Endothelial cell (in vitro differentiated cells): ENCODE measurements around the gene DHRS1. TPM values are rescaled to one million over a fixed set of nuclear protein-coding genes. Genes with fewer than 3 reads are reported as not detected.
A peak's percentile ranks its signal among the peaks of the same experiment; 100 is the strongest.

Experiments used
- DNase-seq: peaks from one replicate; pipeline ENCODE4 v3.0.0; 2021; ENCODE audit warnings: low spot score
- H3K27ac Mint-ChIP-seq: one replicate; pipeline ENCODE4 v1.8.0; 2021; ENCODE audit warnings: mixed read lengths, inconsistent platforms; ENCODE audit not compliant: unreplicated experiment
- H3K27me3 Mint-ChIP-seq: one replicate; pipeline ENCODE4 v1.8.0; 2021; ENCODE audit warnings: mild to moderate bottlenecking, moderate library complexity, mixed read lengths, inconsistent platforms; ENCODE audit not compliant: unreplicated experiment
- H3K36me3 Mint-ChIP-seq: one replicate; pipeline ENCODE4 v1.8.0; 2021; ENCODE audit warnings: mild to moderate bottlenecking, low read depth, mixed read lengths, inconsistent platforms; ENCODE audit not compliant: unreplicated experiment
- H3K4me1 Mint-ChIP-seq: one replicate; pipeline ENCODE4 v1.8.0; 2021; ENCODE audit warnings: mild to moderate bottlenecking, mixed read lengths, inconsistent platforms; ENCODE audit not compliant: unreplicated experiment
- H3K4me3 Mint-ChIP-seq: one replicate; pipeline ENCODE4 v1.8.0; 2021; ENCODE audit warnings: mild to moderate bottlenecking, mixed read lengths, inconsistent platforms; ENCODE audit not compliant: unreplicated experiment
- H3K9me3 Mint-ChIP-seq: one replicate; pipeline ENCODE4 v1.8.0; 2021; ENCODE audit warnings: mixed read lengths, inconsistent platforms; ENCODE audit not compliant: unreplicated experiment
- total RNA-seq: library from RNA; stranded (reverse); fragmentation: NEBNext Ultra II Directional; extraction: Animal tissue kit (Norgen Biotek cat#: 25700); gene quantifications from one replicate; pipeline ENCODE4 v1.2.1, GENCODE V29; 2021; ENCODE audit not compliant: unreplicated experiment
- TF ChIP-seq, protein P1 (sequence below): fragments of 200-600 bp; sonication (generic); IDR thresholded peaks from one replicate; pipeline ENCODE4 v1.5.0; 2021; ENCODE audit warnings: antibody characterized with exemption; ENCODE audit not compliant: unreplicated experiment

DHRS1 gene
- total RNA-seq, 1 donor from 2014 or later: 17.7 TPM

DNA sequence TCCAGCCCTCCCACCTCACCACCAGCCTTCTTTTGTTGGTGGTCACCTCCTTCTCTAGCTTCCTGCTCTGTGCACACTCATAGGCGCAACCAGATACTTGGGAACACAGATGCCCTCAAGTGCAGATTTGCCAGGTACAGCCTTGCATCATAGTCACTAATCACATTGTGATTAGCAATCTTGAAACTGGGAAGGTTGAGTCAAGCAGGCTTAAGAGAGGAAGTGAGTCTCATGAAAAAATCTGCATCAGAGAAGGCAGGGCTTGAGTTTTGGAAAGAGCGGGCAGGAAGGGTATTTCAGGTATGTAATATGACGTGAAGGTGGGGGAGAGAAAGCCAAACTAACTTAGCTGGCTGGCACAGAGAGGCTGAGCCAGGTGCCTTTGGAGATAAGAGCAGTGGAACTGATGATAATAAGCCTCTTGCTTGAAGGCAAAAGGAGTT is 25.5 kb downstream of the DHRS1 start:
- Mint-ChIP-seq H3K27ac (no peak overlapping the region), H3K4me1 (peaks cover 17% of the 10 kb centered on the region), H3K9me3 (no peaks in the 10 kb centered on the region), H3K36me3 (peaks cover 8% of the 10 kb centered on the region), H3K4me3 (no peak overlapping the region), H3K27me3 (peaks cover 10% of the 10 kb centered on the region)
- no peak for DNase-seq
- TF ChIP-seq, protein P1, sequence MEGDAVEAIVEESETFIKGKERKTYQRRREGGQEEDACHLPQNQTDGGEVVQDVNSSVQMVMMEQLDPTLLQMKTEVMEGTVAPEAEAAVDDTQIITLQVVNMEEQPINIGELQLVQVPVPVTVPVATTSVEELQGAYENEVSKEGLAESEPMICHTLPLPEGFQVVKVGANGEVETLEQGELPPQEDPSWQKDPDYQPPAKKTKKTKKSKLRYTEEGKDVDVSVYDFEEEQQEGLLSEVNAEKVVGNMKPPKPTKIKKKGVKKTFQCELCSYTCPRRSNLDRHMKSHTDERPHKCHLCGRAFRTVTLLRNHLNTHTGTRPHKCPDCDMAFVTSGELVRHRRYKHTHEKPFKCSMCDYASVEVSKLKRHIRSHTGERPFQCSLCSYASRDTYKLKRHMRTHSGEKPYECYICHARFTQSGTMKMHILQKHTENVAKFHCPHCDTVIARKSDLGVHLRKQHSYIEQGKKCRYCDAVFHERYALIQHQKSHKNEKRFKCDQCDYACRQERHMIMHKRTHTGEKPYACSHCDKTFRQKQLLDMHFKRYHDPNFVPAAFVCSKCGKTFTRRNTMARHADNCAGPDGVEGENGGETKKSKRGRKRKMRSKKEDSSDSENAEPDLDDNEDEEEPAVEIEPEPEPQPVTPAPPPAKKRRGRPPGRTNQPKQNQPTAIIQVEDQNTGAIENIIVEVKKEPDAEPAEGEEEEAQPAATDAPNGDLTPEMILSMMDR: no peak

DNA sequence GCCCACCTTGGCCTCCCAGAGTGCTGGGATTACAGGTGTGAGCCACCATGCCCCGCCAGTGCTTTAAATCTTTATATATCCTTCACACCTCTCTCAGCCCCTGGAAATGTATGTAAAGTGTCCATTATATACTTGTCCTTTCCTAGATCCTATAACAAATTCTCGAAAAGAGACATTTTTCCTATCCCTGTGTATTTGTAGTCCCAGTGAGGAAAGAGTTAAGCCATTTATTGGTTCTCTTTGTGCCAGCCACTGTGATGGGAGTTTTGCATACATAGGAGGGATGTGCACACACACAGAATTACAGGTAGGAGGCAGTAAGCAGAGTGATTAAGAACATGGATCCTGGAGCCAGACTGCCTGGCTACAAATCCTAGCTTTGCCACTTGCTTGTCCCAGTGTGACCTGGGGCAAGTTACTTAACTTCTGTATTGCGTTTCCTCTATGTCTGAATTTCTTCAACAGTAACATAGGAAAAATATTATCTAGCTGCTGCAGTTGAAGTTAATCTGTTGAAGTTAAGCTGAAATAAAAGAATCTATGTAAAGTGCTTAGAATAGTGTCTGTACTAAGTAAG is 26.1 kb downstream of the DHRS1 start:
- H3K4me3 Mint-ChIP-seq: no peak overlapping the region
- TF ChIP-seq, protein P1: no peak
- peaks cover 10% of the 10 kb centered on the region for H3K27me3 Mint-ChIP-seq
- DNase-seq: no peak
- H3K27ac Mint-ChIP-seq: no peak overlapping the region
- no peaks in the 10 kb centered on the region for H3K9me3 Mint-ChIP-seq
- H3K4me1 Mint-ChIP-seq: peaks cover 17% of the 10 kb centered on the region
- peaks cover 8% of the 10 kb centered on the region for H3K36me3 Mint-ChIP-seq

DNA sequence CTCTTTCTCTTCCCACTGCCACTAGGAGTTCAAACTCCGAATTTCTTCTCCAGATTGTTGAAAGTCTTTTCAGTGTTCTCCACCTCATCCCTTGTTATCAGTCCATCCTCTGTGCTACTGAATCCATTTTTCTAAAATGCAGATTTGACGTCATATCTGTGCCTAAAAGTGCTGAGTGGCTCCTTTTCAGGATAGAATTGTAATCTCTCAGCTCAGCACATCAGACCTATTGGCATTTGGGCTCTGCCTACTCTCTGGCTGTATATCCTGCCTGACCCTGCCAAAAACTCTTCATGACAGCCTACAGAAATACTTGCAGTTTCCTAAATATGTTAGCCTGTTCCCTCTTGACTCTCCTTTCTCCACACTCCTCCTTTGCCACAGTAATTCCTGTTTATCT is 27.1 kb downstream of the DHRS1 start:
- Mint-ChIP-seq H3K36me3 (peaks cover 9% of the 10 kb centered on the region), H3K9me3 (no peaks in the 10 kb centered on the region), H3K27me3 (peaks cover 7% of the 10 kb centered on the region), H3K27ac (no peak overlapping the region), H3K4me3 (peak overlapping the region; percentile 91), H3K4me1 (peaks cover 10% of the 10 kb centered on the region)
- DNase-seq: no peak
- TF ChIP-seq, protein P1: no peak

DNA sequence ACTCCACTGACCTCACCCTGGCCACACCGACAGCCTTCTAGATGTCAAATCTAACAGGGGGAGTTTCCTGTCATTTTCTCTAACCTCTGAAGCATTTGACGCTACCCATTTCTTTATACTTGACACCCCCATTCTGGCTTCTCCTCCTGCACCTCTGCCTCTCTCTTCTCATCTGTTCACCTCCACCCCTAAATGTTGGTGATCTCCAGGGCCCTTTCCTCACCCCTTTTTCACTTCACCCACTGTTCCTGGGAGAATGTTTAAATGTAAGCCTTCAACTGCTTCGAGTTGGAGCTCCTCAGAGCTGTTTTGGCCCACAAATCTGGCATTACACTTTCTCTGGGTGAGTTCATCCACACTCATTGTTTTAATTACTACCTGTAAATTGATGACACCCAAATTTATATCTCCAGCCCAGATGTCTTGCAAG is 27.7 kb downstream of the DHRS1 start:
- peaks cover 12% of the 10 kb centered on the region for H3K4me1 Mint-ChIP-seq
- H3K4me3 Mint-ChIP-seq: peak overlapping the region; percentile 91
- peaks cover 15% of the 10 kb centered on the region for H3K36me3 Mint-ChIP-seq
- H3K9me3 Mint-ChIP-seq: no peaks in the 10 kb centered on the region
- H3K27ac Mint-ChIP-seq: peak overlapping the region; percentile 87
- TF ChIP-seq, protein P1: no peak
- DNase-seq: no peak
- H3K27me3 Mint-ChIP-seq: peaks cover 10% of the 10 kb centered on the region

DNA sequence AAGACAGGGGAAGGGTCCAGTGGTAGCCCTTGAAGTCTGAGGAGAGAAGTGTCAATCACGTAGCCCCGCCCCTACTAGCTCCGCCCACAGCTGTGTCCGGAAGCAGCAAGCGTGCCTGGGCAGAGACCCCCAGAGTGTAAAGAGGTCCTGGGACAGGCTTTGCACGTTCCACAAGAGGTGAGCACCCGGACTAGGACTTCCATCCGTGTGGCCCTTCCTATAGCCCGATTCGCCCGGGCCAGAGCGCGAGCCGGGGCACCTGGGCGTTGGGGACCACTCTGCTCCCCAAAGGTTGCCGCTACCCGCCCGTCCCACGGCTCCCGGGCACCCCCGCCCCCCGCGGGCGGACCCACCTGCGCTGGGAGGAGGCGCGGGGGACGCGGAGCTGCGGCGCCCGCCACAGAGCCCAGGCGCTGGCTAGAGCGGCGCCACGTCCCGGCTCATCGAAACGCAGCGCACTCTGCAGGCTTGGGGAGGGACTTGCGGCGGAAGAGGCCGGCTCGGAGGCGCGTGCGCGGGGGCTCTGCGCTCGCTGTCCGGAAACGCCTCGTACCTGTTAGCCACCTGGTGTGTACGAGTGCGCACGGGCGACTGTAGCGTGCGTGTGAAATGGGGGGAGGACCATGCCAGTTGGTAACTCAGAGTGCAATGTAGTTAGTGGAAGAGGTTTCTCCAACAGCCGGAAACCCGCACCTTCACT is 28.3 kb downstream of the DHRS1 start, which contains the start of gene RABGGTA:
Gene RABGGTA, minus strand, starts transcription at position 464 of the 700 bp plus-strand sequence. CDS start 482 bp downstream, outside the sequence.
- Mint-ChIP-seq H3K9me3 (no peaks in the 10 kb centered on the region), H3K4me1 (peaks cover 12% of the 10 kb centered on the region), H3K27ac (peak within 1 kb of the TSS; percentile 87), H3K36me3 (peaks cover 18% of the 10 kb centered on the region), H3K27me3 (peaks cover 10% of the 10 kb centered on the region), H3K4me3 (peak within 1 kb of the TSS; percentile 91)
- TF ChIP-seq, protein P1: peak; percentile 50
- peak; percentile 87 for DNase-seq
